IPS-11a (cell line): ENCODE results near the gene YTHDF1.

Experiments used
- H3K4me3 ChIP-seq: one replicate; pipeline ENCODE4 v1.5.1; 2013; ENCODE audit warnings: low read depth, low read length, control low read depth

The YTHDF1 gene

GRCh38 chr20:63186528-63187316, 29.2 kb downstream of the YTHDF1 start:
- no peak overlapping the region for H3K4me3 ChIP-seq

GRCh38 chr20:63186084-63186483, 29.8 kb downstream of the YTHDF1 start:
- H3K4me3 ChIP-seq, result no peak overlapping the region

- H3K4me3 ChIP-seq, result no peak overlapping the region
Observed at GRCh38 chr20:63185215-63185796, 30.6 kb downstream of the YTHDF1 start.

GRCh38 chr20:63183422-63184146, 32.3 kb downstream of the YTHDF1 start:
- H3K4me3 ChIP-seq, result no peak overlapping the region

GRCh38 chr20:63182946-63183415, 33.0 kb downstream of the YTHDF1 start:
- no peak overlapping the region for H3K4me3 ChIP-seq

- H3K4me3 ChIP-seq, result no peak overlapping the region
Observed at GRCh38 chr20:63182425-63182824, 33.5 kb downstream of the YTHDF1 start.

- no peak overlapping the region for H3K4me3 ChIP-seq
Observed at GRCh38 chr20:63181226-63181625, 34.7 kb downstream of the YTHDF1 start.

GRCh38 chr20:63180569-63181185, 35.3 kb downstream of the YTHDF1 start:
- H3K4me3 ChIP-seq, result no peak overlapping the region

GRCh38 chr20:63179687-63180568, 36.0 kb downstream of the YTHDF1 start:
- no peak overlapping the region for H3K4me3 ChIP-seq

- peak overlapping the region; percentile 46 for H3K4me3 ChIP-seq
Observed at GRCh38 chr20:63178889-63179686, 36.8 kb downstream of the YTHDF1 start.

GRCh38 chr20:63178446-63178820, 37.5 kb downstream of the YTHDF1 start:
- H3K4me3 ChIP-seq, result peak overlapping the region; percentile 46

GRCh38 chr20:63177785-63178445, 38.0 kb downstream of the YTHDF1 start:
- H3K4me3 ChIP-seq, result peak overlapping the region; percentile 46

GRCh38 chr20:63177134-63177784, 38.7 kb downstream of the YTHDF1 start:
- H3K4me3 ChIP-seq, result peak overlapping the region; percentile 46

- H3K4me3 ChIP-seq, result no peak overlapping the region
Observed at GRCh38 chr20:63176427-63177133, 39.4 kb downstream of the YTHDF1 start.

GRCh38 chr20:63176034-63176426, 39.9 kb downstream of the YTHDF1 start:
- H3K4me3 ChIP-seq, result no peak overlapping the region

GRCh38 chr20:63175038-63175895, 40.7 kb downstream of the YTHDF1 start:
- no peak overlapping the region for H3K4me3 ChIP-seq
